Measurements from ENCODE around the gene VPS50. TPM values are rescaled to one million over a fixed set of nuclear protein-coding genes. Genes with fewer than 3 reads are reported as not detected.
A peak's percentile ranks its signal among the peaks of the same experiment; 100 is the strongest.
"Not testable (repeated sequence)": the region's sequence is repeated elsewhere in the genome, so short reads cannot be mapped to it uniquely, and the experiment has no call there.

VPS50 gene
- polyA plus RNA-seq, 4 donors = 27.9 to 34.3 (median 33.7) TPM

DNA sequence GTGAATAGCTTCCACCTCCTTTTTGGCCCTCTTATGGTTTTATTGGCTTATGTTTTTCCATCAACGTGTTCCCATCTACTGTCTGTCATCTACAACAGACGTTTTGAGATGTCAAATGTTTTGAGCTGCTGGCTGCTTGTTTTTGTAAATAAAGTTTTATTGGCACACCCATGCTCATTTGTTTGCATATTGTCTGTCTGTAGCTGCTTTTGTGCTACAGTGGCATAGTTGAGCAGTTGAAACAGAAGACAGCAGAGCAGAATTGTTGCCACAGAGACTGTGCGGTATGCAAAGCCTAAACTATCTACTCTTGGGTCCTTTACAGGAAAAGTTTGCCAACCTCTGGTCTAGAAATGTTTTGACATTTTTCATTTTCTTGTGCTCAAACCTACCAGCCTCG lies 88.7 kb downstream of the VPS50 start:
- DNase-seq (ENCODE audit: low read depth in 4 of 4, low spot score in 3 of 4) = no peak

DNA sequence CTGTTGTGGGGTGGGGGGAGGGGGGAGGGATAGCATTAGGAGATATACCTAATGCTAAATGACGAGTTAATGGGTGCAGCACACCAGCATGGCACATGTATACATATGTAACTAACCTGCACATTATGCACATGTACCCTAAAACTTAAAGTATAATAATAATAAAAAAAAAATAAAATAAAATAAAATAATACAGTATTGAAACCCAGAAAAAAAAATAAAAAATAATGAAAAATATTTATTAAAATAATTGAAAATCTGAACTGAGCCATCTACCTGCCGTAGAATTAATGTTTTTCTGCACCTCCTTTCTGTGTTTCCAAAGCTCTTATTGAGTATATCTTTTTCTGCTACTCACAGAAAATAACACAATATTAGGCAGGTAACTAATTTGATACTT lies 94.1 kb downstream of the VPS50 start:
- not testable (repeated sequence) for DNase-seq (ENCODE audit: low read depth in 4 of 4, low spot score in 3 of 4)

DNA sequence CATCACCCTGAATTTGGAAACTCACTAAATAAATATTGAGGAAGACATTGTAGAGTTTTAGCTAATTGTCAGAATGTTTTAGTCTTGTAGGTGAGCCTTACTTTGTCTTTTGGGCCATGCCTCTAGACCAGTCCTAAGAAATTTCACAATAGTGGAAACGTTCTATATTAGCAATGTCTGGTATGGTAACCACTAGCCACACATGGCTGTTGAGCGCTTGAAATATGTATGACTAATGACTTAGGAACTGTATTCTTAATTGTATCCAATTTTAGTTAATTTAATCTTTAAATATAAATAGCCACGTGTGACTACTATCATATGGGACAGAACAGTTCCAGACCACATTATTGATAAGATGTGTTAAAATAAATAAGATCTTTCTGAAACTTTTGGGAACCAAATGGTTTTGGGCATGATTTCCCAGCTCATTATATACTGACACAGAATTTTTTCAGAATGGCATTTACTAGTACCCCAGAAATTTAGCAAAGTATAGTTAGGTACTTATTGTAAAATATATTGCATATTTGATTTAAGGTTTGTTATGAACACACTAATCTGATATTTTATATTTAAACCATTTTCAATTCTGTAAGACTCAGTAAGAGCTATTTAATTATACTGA lies 95.0 kb downstream of the VPS50 start:
- DNase-seq (ENCODE audit: low read depth in 4 of 4, low spot score in 3 of 4) = no peak

GRCh38 chr7:93331706-93332105 lies 99.5 kb downstream of the VPS50 start:
- DNase-seq (ENCODE audit: low read depth in 4 of 4, low spot score in 3 of 4) = no peak

DNA sequence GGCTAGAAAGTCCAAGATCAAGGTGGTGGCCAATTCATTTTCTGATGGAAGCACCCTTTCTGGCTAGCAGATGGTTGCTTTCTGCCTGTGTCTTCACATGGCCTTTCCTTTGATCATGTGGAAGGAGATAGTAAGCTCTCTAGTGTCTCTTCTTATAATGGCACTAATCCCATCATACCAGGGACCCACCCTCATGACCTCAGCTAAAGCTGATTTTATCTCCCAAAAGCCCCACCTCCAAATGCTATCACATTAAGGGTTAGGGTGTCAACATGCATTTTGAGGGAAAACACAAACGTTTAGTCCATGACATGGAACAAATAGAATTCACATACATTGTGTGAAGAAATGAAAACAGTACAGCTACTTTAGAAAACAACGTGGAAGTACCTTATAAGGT lies 100.0 kb downstream of the VPS50 start:
- DNase-seq (ENCODE audit: low read depth in 4 of 4, low spot score in 3 of 4) = no peak

- DNase-seq (ENCODE audit: low read depth in 4 of 4, low spot score in 3 of 4) = no peak
These were observed 104.9 kb downstream of the VPS50 start for GRCh38 chr7:93337052-93337451.

GRCh38 chr7:93342178-93342577 lies 110.0 kb downstream of the VPS50 start:
- DNase-seq (ENCODE audit: low read depth in 4 of 4, low spot score in 3 of 4) = not testable (repeated sequence)

GRCh38 chr7:93350338-93350737 lies 118.2 kb downstream of the VPS50 start:
- DNase-seq (ENCODE audit: low read depth in 4 of 4, low spot score in 3 of 4) = no peak

- DNase-seq (ENCODE audit: low read depth in 4 of 4, low spot score in 3 of 4) = no peak
These were observed 120.7 kb downstream of the VPS50 start for GRCh38 chr7:93352881-93353280.

DNA sequence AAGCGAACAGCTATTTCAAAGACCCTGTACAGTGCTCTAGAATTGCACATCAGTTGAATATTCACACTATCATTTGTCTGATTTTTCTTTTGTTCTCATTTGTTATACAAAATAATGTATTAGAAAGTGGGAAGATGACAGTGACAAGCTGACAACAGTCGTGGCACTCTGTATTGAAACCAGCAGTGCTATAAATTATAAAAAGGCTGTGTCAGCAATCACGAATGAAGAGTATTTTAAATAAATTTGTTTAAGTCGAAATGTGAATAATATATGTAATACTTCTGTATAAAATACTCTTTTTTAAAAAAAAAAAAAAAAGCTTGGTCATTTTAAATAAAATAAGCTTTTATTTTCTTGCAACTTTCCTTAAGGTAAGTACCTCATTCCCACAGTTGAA lies 122.6 kb downstream of the VPS50 start:
- no peak for DNase-seq (ENCODE audit: low read depth in 4 of 4, low spot score in 3 of 4)

DNA sequence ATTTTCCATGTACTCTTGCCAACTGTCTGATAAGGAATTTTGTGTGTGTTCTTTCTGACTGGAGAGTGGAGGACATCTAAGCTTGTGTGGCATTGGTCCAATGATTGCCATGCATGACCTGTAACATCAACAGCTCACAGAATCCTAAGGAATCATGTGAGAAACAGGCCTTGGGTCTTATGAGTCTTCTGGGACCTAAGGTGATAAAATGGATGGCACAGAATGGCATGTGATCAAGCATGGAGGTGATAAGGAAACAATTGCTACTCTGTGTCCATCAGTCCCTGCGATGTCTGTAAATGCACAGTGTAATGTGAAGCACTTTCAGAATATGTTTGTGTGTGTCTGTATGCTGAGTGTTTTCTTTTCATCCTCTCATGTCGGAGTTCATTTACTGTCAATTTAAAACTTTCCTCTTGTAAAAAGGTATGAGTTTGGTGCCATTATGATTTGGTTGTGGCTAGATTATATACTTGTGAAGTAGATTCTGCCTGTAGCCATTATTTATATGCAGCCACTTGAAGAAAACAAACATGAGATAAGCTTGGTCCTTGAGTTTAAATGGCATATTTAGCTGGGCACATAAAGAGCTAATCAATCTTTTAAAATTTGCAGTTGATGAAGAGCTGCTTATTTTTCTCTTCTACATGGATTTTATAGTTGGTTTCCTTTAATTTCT lies 127.5 kb downstream of the VPS50 start:
- no peak for DNase-seq (ENCODE audit: low read depth in 4 of 4, low spot score in 3 of 4)

GRCh38 chr7:93361853-93362252 lies 129.7 kb downstream of the VPS50 start:
- DNase-seq (ENCODE audit: low read depth in 4 of 4, low spot score in 3 of 4) = no peak

DNA sequence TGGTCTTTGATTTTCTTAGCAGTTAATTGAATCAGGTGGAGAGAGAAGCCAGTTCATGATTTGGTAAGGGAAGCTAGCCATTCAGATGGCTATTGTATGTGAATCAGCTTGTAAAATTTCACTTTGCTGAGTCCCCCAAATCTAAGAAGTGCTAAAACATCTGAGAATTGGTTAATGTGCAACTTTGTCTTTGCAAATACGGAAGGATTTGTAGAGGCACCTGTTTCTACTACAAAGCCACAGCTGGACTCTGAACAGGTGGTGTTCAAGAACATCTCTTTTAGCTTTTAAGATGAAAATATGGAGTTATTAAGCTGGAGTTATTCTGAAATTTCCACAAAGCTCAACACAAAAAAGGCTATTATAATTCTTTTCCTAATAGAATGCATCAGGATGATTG lies 132.6 kb downstream of the VPS50 start:
- no peak for DNase-seq (ENCODE audit: low read depth in 4 of 4, low spot score in 3 of 4)

GRCh38 chr7:93365341-93365740 lies 133.2 kb downstream of the VPS50 start:
- no peak for DNase-seq (ENCODE audit: low read depth in 4 of 4, low spot score in 3 of 4)

- no peak for DNase-seq (ENCODE audit: low read depth in 4 of 4, low spot score in 3 of 4)
These were observed 134.7 kb downstream of the VPS50 start for GRCh38 chr7:93366816-93367215.

- DNase-seq (ENCODE audit: low read depth in 4 of 4, low spot score in 3 of 4) = no peak
These were observed 135.1 kb downstream of the VPS50 start for GRCh38 chr7:93367254-93367653.

- not testable (repeated sequence) for DNase-seq (ENCODE audit: low read depth in 4 of 4, low spot score in 3 of 4)
These were observed 138.8 kb downstream of the VPS50 start for GRCh38 chr7:93370937-93371336.

DNA sequence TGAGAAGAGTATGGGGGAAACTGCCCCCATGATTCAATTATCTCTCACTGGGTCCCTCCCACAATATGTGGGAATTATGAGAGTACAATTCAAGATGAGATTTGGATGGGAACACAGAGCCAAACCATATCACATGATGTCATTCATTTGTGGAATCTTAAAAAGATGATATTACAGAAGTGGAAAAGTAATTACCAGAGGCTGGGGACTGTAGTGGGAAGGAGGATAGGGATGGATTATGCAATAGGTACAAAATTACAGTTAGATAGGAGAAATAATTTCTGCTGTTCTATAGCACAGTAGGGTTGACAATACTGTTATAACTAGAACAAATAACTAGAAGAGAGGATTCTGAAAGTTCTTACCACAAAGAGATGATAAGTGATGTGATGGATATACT lies 141.4 kb downstream of the VPS50 start:
- DNase-seq (ENCODE audit: low read depth in 4 of 4, low spot score in 3 of 4) = no peak

DNA sequence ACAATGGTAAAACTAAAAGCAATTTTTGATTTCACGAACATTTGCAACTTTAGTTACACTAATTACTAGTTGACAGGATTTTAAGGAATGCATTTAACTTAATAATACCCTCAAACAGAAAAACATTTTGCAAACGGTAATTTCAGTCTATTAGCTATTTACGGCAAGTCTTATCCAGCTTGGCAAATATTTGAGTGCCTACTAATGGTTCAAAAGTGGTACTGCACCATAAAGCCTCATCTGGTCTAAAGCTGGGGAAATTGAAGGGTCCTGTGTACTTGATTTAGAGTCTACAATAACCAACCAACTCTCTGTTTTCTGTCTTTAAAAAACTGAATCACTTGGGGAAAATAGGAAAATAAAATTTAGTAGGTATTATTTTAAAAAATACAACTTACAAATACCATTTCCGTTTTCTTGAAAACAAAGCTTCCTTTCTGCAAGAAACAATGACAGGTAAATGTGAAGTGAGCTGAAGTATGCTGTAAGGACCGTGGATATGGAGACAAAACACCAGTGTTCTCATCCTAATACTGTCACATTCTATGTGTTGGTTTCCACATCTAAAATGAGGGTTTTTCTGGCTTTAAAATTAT lies 142.3 kb downstream of the VPS50 start:
- DNase-seq (ENCODE audit: low read depth in 4 of 4, low spot score in 3 of 4) = peak in 2 of 4 donors; percentile 2 to 5

GRCh38 chr7:93375603-93376002 lies 143.4 kb downstream of the VPS50 start:
- no peak for DNase-seq (ENCODE audit: low read depth in 4 of 4, low spot score in 3 of 4)

DNA sequence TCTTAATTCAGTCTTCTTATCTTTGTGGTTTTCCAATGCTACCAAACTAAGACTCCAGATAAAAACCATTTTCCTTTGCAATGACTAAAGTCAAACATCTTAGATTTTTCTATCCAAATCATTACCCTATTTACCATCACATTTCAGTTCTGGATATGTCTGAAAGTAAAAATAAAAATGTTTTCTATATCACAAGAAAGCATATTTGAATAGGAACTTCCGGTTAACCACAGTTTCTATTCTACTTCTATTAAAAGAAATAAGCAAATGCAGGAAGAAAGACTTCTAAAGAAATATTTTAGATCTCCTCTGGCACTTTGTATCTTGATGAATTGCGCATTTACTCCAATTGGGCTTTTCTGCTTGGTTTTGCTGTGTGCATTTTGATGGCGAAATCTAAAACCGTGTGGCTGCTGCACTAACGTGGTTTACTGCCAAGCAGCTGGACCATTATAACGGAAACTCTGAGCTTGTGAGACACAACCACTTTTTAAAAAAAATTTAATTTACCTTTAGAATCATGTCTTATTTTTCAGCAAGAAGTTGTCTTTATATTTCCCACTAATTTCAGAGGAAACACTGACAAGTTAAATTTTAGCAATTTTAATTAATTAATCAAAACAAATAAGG lies 146.1 kb downstream of the VPS50 start:
- no peak for DNase-seq (ENCODE audit: low read depth in 4 of 4, low spot score in 3 of 4)

GRCh38 chr7:93382362-93382761 lies 150.2 kb downstream of the VPS50 start:
- DNase-seq (ENCODE audit: low read depth in 4 of 4, low spot score in 3 of 4) = no peak
